ENCODE data around the gene GC. TPM values are rescaled to one million over a fixed set of nuclear protein-coding genes. Genes with fewer than 3 reads are reported as not detected.

GC gene
- total and polyA plus RNA-seq, 2 of the 4 experiments (the other 2 are of a cell fraction), result not detected

- DNase-seq (no peak), ATAC-seq (ENCODE audit: low read depth) (no peak)
- in situ Hi-C loops (cut with MboI; ENCODE audit: low sequenced_read_pairs), result no loop called here
Measured at GRCh38 chr4:71773004-71773403, 10.9 kb downstream of the GC start.

More at GRCh38 chr4:71773004-71773403, 10.9 kb downstream of the GC start:
- Histone ChIP-seq H3K36me3 (ENCODE audit: control insufficient read depth, insufficient read depth, low read length) (no peaks in the 10 kb centered on the region), H3K9me3 (ENCODE audit: control insufficient read depth, insufficient read depth, low read length) (no peaks in the 10 kb centered on the region), H4K8ac (ENCODE audit: low read depth in 2 of 2, low read length in 2 of 2) (no peak overlapping the region), H3K9ac (ENCODE audit: low read depth, low read length) (no peak overlapping the region), H3K14ac (replicated peaks; ENCODE audit: low read depth, low read length) (no peak overlapping the region), H3K23ac (ENCODE audit: low read depth, low read length) (no peak overlapping the region), H4K5ac (ENCODE audit: low read depth, low read length) (no peak overlapping the region), H2AFZ (replicated peaks; ENCODE audit: low read length, poor library complexity) (no peak overlapping the region), H2BK120ac (ENCODE audit: low read depth, low read length) (no peak overlapping the region), H3K56ac (ENCODE audit: extremely low read depth, insufficient read depth, low read length) (no peak overlapping the region), H2AK5ac (ENCODE audit: low read depth, low read length) (no peak overlapping the region), H2BK20ac (ENCODE audit: low read depth, low read length) (no peak overlapping the region), H4K91ac (ENCODE audit: insufficient read depth, low read depth, low read length) (no peak overlapping the region), H2BK5ac (ENCODE audit: low read depth, low read length, poor library complexity, severe bottlenecking) (no peak overlapping the region), H3K4me2 (ENCODE audit: low read depth, low read length) (no peak overlapping the region), H3K18ac (ENCODE audit: low read depth, low read length) (no peak overlapping the region), H4K20me1 (ENCODE audit: insufficient read depth, low read length) (no peaks in the 10 kb centered on the region), H2AK9ac (replicated peaks; ENCODE audit: low read depth, low read length, poor library complexity) (no peak overlapping the region), H3K4me1 (ENCODE audit: control insufficient read depth, insufficient read depth, low read length) (no peaks in the 10 kb centered on the region), H3K27me3 (ENCODE audit: control insufficient read depth, insufficient read depth, low read length) (no peaks in the 10 kb centered on the region), H3K4ac (ENCODE audit: low read depth, low read length) (no peak overlapping the region), H2BK15ac (ENCODE audit: low read depth, low read length) (no peak overlapping the region), H3K79me1 (ENCODE audit: low read depth in 1 of 2, low read length in 2 of 2) (no peaks in the 10 kb centered on the region), H3K9me1 (ENCODE audit: insufficient read depth, low read length) (no peaks in the 10 kb centered on the region), H3K27ac (ENCODE audit: insufficient read depth, low read length) (no peak overlapping the region), H3K4me3 (ENCODE audit: insufficient read depth, low read depth, low read length) (no peak overlapping the region)
- POLR2A ChIA-PET (ENCODE audit: unreplicated experiment), result no interaction called here
- dilution Hi-C loops (cut with HindIII; ENCODE audit: low sequenced_read_pairs, unreplicated experiment), result no loop called here
- intact Hi-C loops (cut with micrococcal nuclease), result no loop called here
- WGBS, 2 experiments (ENCODE audit: extremely low coverage in 2 of 2, insufficient read length in 1 of 2), result no CpG with 5 or more reads among the region's 2 CpGs
- CTCF ChIA-PET, result no interaction called here
- BruUV-seq (replicated peaks), result no TSS peak
- TF ChIP-seq RFX5 (IDR thresholded peaks at IDR 0.05; ENCODE audit: low read depth, low read length), result no peak
- TF ChIP-seq NFE2L2 (IDR thresholded peaks at IDR 0.05; ENCODE audit: low read depth, low read length), result no peak
- no peak for TF ChIP-seq POLR2A (IDR thresholded peaks at IDR 0.05; ENCODE audit: low read depth, low read length)
- no peak for TF ChIP-seq FOS (IDR thresholded peaks at IDR 0.05; ENCODE audit: low read depth, low read length)
- TF ChIP-seq MAZ (IDR thresholded peaks at IDR 0.05; ENCODE audit: borderline replicate concordance, low read depth, low read length), result no peak
- TF ChIP-seq CEBPB (IDR thresholded peaks at IDR 0.05; ENCODE audit: low read depth, low read length), result no peak
- TF ChIP-seq MXI1 (IDR thresholded peaks at IDR 0.05; ENCODE audit: borderline replicate concordance, low read depth, low read length), result no peak
- no peak for TF ChIP-seq ELK1 (IDR thresholded peaks at IDR 0.05; ENCODE audit: borderline replicate concordance, low read depth, low read length)
- no peak for TF ChIP-seq SMC3 (IDR thresholded peaks at IDR 0.05; ENCODE audit: low read depth, low read length)
- no peak for TF ChIP-seq CHD1 (IDR thresholded peaks at IDR 0.05; ENCODE audit: low read depth, low read length)
- no peak for TF ChIP-seq USF2 (IDR thresholded peaks at IDR 0.05; ENCODE audit: low read depth, low read length)
- TF ChIP-seq CTCF (conservative IDR thresholded peaks at IDR 0.05; ENCODE audit: low read depth, low read length), result no peak
- no peak for TF ChIP-seq MAFK (IDR thresholded peaks at IDR 0.05; ENCODE audit: low read depth, low read length)
- TF ChIP-seq BHLHE40 (IDR thresholded peaks at IDR 0.05; ENCODE audit: low read depth, low read length), result no peak
- no peak for TF ChIP-seq RAD21 (IDR thresholded peaks at IDR 0.05; ENCODE audit: low read length)
- no peak for TF ChIP-seq RCOR1 (IDR thresholded peaks at IDR 0.05; ENCODE audit: insufficient replicate concordance, low read length)

Data from IMR-90 (cell line).